CD4-positive, alpha-beta T cell (primary cell): ENCODE measurements around the gene MPC1L. TPM values are rescaled to one million over a fixed set of nuclear protein-coding genes. Genes with fewer than 3 reads are reported as not detected.
"Not testable (repeated sequence)": the region's sequence is repeated elsewhere in the genome, so short reads cannot be mapped to it uniquely, and the experiment has no call there.

Experiments used
- ATAC-seq: fragments of 200-7000 bp; cut with Tn5 transposase; one replicate; pipeline ENCODE4 v1.10.0; 2022; ENCODE audit warnings: mild to moderate bottlenecking; ENCODE audit not compliant: poor library complexity
- CTCF ChIA-PET: fragments of 350-600 bp; sonication (Branson Sonifier 250); formaldehyde crosslinking; loops from one replicate; lab custom pipeline; 2021; ENCODE audit warnings: antibody characterized with exemption, inconsistent platforms; lab: Charles Lee
- POLR2A ChIA-PET: fragments of 350-600 bp; sonication (Branson Sonifier 250); formaldehyde crosslinking; loops from one replicate; lab custom pipeline; 2021; ENCODE audit warnings: antibody characterized with exemption, inconsistent platforms; lab: Charles Lee
- DNase-seq, 14 experiments: peaks; one replicate each; pipeline ENCODE4 v3.0.0-alpha.2; 2013 to 2020; ENCODE audit warnings: mixed read lengths in 2 of 14
- H3K27ac ChIP-seq, 2 donors: one replicate each; pipeline versions ENCODE4 v1.5.1 to v1.7.0; 2013; ENCODE audit warnings: low read length in 2 of 2, low read depth in 1 of 2, mild to moderate bottlenecking in 1 of 2
- H3K27me3 ChIP-seq, 2 experiments: 1 replicate in 1 of 2; 2 replicates in 1 of 2; pipeline versions ENCODE4 v1.6.1 to v1.7.0; 2013; ENCODE audit warnings: low read length in 2 of 2, control low read depth in 1 of 2, mild to moderate bottlenecking in 1 of 2, moderate library complexity in 1 of 2; ENCODE audit not compliant: insufficient read depth in 2 of 2, control insufficient read depth in 1 of 2
- H3K36me3 ChIP-seq: one replicate; pipeline ENCODE4 v1.6.1; 2013; ENCODE audit warnings: low read length, control low read depth; ENCODE audit not compliant: insufficient read depth
- H3K4me1 ChIP-seq: one replicate; pipeline ENCODE4 v1.6.1; 2013; ENCODE audit warnings: low read length, control low read depth; ENCODE audit not compliant: insufficient read depth
- H3K4me3 ChIP-seq: one replicate; pipeline ENCODE4 v1.5.1; 2013; ENCODE audit warnings: mild to moderate bottlenecking, low read length, moderate library complexity
- H3K9me3 ChIP-seq, 2 experiments: 1 replicate in 1 of 2; 2 replicates in 1 of 2; pipeline versions ENCODE4 v1.6.1 to v1.7.0; 2013; ENCODE audit warnings: low read length in 2 of 2, mild to moderate bottlenecking in 2 of 2, control low read depth in 1 of 2, moderate library complexity in 1 of 2; ENCODE audit not compliant: control insufficient read depth in 1 of 2, insufficient read depth in 1 of 2
- H3K27ac Mint-ChIP-seq: one replicate; pipeline ENCODE4 v1.8.0; 2020; ENCODE audit warnings: mixed read lengths
- H3K27me3 Mint-ChIP-seq: one replicate; pipeline ENCODE4 v1.8.0; 2021; ENCODE audit warnings: mixed read lengths
- H3K36me3 Mint-ChIP-seq: one replicate; pipeline ENCODE4 v1.8.0; 2021; ENCODE audit warnings: low read depth, mixed read lengths
- H3K4me1 Mint-ChIP-seq: one replicate; pipeline ENCODE4 v1.8.0; 2021; ENCODE audit warnings: low read depth, mixed read lengths
- H3K4me3 Mint-ChIP-seq: one replicate; pipeline ENCODE4 v1.8.0; 2020; ENCODE audit warnings: mild to moderate bottlenecking, mixed read lengths
- H3K9me3 Mint-ChIP-seq: one replicate; pipeline ENCODE4 v1.8.0; 2020; ENCODE audit warnings: mixed read lengths
- intact Hi-C, 2 experiments: fragments of 100-400 bp; cut with DNase I in 1 of 2; cut with micrococcal nuclease in 1 of 2; formaldehyde crosslinking; loops; one replicate each; pipeline versions ENCODE4 v1.15.1 to v1.9.0; 2023 to 2025; cut with DNase I, micrococcal nuclease
- polyA plus RNA-seq, 2 donors: library from polyadenylated mRNA; unstranded; fragments of 120-200 nt; gene quantifications; one replicate each; pipeline ENCODE4 v1.2.1, GENCODE V29; 2013
- total RNA-seq, 174 experiments: library from RNA in 2 of 174; stranded (reverse) in 2 of 174; gene quantifications; one replicate each; pipeline ENCODE4 v1.2.3 and lab custom pipeline; 2021 to 2026
- TF ChIP-seq, protein P1 (sequence below): fragments of 200-600 bp; IDR thresholded peaks from one replicate; pipeline ENCODE4 v1.8.0; 2022; ENCODE audit warnings: antibody characterized with exemption, mild to moderate bottlenecking

Gene MPC1L
- not detected for total RNA-seq
- not detected for polyA plus RNA-seq (2013, experiment 1 of 2)
- polyA plus RNA-seq (2013, experiment 2 of 2), result not detected
- total RNA-seq (lab: John Stamatoyannopoulos, UW), result 0 to 0.18 (median 0) reads per million in 172 experiments

DNA sequence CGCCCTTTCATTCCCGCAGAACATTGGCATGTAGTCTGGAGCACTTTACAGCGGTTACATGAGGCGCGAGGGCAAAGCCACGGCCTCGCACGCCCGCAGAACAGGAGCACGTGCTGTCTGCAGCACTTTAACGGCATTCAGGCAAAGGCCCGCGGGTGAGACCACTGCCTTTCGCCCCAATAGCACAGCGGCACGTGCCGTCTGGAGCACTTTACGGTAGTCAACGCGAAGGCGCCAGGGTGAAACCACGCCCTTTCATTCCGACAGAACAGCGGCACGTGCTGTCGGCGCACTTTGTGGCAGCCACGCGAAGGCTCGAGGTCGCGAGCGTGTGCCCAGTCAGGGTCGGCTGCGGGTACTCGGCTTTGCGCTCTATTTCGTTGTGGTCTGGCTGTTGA, at the start of gene MPC1L:
MPC1L (plus strand) TSS at position 290 of the 398 bp plus-strand sequence. CDS start 138 bp downstream, outside the sequence.
- H3K27me3 Mint-ChIP-seq, result no peaks in the 10 kb centered on the region
- H3K9me3 ChIP-seq, result peaks cover 0 to 11% of the 10 kb centered on the region in 2 experiments

DNA sequence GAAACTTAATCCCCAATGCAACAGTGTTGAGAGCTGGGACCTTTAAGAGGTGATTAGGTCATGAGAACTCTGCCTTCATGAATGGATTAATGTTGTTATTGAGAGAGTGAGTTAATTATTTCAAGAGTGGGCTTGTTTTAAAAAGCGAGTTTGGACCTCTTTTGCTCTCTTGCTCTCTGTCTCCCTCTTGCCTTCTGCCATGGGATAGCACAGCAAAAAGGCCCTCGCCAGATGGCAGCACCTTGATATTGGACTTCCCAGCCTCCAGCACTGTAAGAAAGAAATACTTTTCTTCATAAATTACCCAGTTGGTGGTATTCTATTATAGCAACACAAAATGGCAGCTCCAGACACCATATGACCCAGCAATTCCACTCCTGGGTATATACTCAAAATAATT, 49.5 kb upstream of the MPC1L start:
- H3K27me3 ChIP-seq, result no peaks in the 10 kb centered on the region
- intact Hi-C loops, result no loop called here

More for the DNA sequence above, at the start of gene MPC1L:
- no peak within 1 kb of the TSS for H3K4me3 Mint-ChIP-seq
- no peaks in the 10 kb centered on the region for H3K4me1 ChIP-seq
- ATAC-seq, result no peak
- H3K4me1 Mint-ChIP-seq, result no peaks in the 10 kb centered on the region
- H3K27ac Mint-ChIP-seq, result no peak within 1 kb of the TSS
- POLR2A ChIA-PET, result no interaction called here
- peaks cover 8% of the 10 kb centered on the region for H3K36me3 ChIP-seq
- H3K27me3 ChIP-seq, result no peaks in the 10 kb centered on the region
- intact Hi-C loops, result no loop called here
- H3K9me3 Mint-ChIP-seq, result no peaks in the 10 kb centered on the region
- CTCF ChIA-PET, result no interaction called here
- H3K4me3 ChIP-seq, result no peak within 1 kb of the TSS
- no peak within 1 kb of the TSS for H3K27ac ChIP-seq
- no peak for DNase-seq
- TF ChIP-seq, protein P1, sequence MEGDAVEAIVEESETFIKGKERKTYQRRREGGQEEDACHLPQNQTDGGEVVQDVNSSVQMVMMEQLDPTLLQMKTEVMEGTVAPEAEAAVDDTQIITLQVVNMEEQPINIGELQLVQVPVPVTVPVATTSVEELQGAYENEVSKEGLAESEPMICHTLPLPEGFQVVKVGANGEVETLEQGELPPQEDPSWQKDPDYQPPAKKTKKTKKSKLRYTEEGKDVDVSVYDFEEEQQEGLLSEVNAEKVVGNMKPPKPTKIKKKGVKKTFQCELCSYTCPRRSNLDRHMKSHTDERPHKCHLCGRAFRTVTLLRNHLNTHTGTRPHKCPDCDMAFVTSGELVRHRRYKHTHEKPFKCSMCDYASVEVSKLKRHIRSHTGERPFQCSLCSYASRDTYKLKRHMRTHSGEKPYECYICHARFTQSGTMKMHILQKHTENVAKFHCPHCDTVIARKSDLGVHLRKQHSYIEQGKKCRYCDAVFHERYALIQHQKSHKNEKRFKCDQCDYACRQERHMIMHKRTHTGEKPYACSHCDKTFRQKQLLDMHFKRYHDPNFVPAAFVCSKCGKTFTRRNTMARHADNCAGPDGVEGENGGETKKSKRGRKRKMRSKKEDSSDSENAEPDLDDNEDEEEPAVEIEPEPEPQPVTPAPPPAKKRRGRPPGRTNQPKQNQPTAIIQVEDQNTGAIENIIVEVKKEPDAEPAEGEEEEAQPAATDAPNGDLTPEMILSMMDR, result no peak
- peaks cover 10% of the 10 kb centered on the region for H3K36me3 Mint-ChIP-seq

DNA sequence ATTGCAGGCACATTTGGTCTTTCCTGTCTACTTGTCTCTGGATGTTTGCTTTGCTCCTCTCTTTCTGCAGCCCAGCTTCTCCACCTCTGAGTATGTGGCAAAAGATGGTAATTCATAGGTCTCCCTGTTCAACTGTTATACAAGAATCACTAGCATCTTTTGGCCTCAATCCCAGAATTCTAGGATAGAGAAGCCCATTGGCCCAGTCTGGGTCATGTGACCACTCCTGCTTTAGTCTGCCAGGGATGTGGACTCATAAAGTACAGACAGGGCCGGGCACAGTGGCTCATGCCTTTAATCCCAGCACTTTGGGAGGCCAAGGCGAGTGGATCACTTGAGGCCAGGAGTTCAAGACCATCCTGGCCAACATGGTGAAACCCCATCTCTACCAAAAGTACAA, 47.8 kb upstream of the MPC1L start:
- H3K27ac Mint-ChIP-seq, H3K27me3 ChIP-seq, H3K4me3 Mint-ChIP-seq, H3K27me3 Mint-ChIP-seq, intact Hi-C loops, ATAC-seq, H3K9me3 Mint-ChIP-seq, DNase-seq, POLR2A ChIA-PET, H3K9me3 ChIP-seq, CTCF ChIA-PET, H3K27ac ChIP-seq, H3K4me3 ChIP-seq, H3K36me3 ChIP-seq, H3K36me3 Mint-ChIP-seq: not testable (repeated sequence)
- H3K4me1 Mint-ChIP-seq, result peaks cover 23% of the 10 kb centered on the region
- peaks cover 11% of the 10 kb centered on the region for H3K4me1 ChIP-seq

More for the DNA sequence above, 49.5 kb upstream of the MPC1L start:
- peaks cover 24% of the 10 kb centered on the region for H3K4me1 Mint-ChIP-seq
- H3K36me3 Mint-ChIP-seq, result no peaks in the 10 kb centered on the region
- H3K27ac Mint-ChIP-seq, result no peak overlapping the region
- CTCF ChIA-PET, result interaction anchor here (0.6 to 0.7 kb wide), 3 partner anchors 35 to 363 kb away, joined by 3 read pairs; no protein-coding TSS in a partner anchor
- Histone ChIP-seq H3K36me3 (no peaks in the 10 kb centered on the region), H3K4me3 (no peak overlapping the region), H3K4me1 (peaks cover 12% of the 10 kb centered on the region), H3K9me3 (no peaks in the 10 kb centered on the region), H3K27ac (no peak overlapping the region)
- ATAC-seq (peak; percentile 56), DNase-seq (peak in 7 of 14 experiments; percentile 7 to 63 (median 39))
- no peaks in the 10 kb centered on the region for H3K27me3 Mint-ChIP-seq
- POLR2A ChIA-PET, result no interaction called here
- no peak overlapping the region for H3K4me3 Mint-ChIP-seq
- H3K9me3 Mint-ChIP-seq, result no peaks in the 10 kb centered on the region
- TF ChIP-seq, protein P1, result peak; percentile 21

DNA sequence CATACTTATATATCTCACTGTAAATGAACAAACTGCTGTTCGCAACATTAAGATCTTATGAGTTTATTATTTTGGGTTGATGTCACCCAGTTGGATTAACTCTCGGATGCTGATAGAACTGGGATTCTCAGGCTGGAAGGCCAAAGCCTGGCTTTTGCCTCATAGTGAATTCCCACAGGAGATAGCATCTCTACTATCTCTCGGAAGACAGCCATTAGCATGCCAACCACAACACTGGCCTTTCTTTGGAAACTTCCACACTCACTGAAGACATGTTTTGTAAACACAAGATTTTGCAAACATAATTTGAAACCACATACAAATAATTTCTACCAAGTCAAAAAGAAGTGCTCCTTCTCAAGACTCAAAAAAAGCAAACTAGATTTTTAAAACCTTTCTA, 46.9 kb upstream of the MPC1L start:
- intact Hi-C loops, result no loop called here
- POLR2A ChIA-PET, result no interaction called here
- H3K4me1 ChIP-seq, result peaks cover 5% of the 10 kb centered on the region
- Mint-ChIP-seq H3K4me1 (peaks cover 15% of the 10 kb centered on the region), H3K27ac (no peak overlapping the region), H3K27me3 (no peaks in the 10 kb centered on the region), H3K36me3 (no peaks in the 10 kb centered on the region), H3K4me3 (no peak overlapping the region), H3K9me3 (no peaks in the 10 kb centered on the region)
- no peak overlapping the region for H3K27ac ChIP-seq
- no peaks in the 10 kb centered on the region for H3K36me3 ChIP-seq
- DNase-seq, result no peak
- no peaks in the 10 kb centered on the region for H3K9me3 ChIP-seq
- H3K4me3 ChIP-seq, result no peak overlapping the region
- CTCF ChIA-PET, result no interaction called here
- no peaks in the 10 kb centered on the region for H3K27me3 ChIP-seq
- TF ChIP-seq, protein P1, result no peak
- ATAC-seq, result no peak
